22Rv1 (cell line): ENCODE data around the gene PTPRG.

ENCODE experiments used
- H3K27ac ChIP-seq: fragments of 450-650 bp; 2 replicates; pipeline ENCODE4 v1.5.1; 2017
- ZFX ChIP-seq: fragments of 450-650 bp; IDR thresholded peaks from 2 replicates; pipeline ENCODE4 v1.6.1; 2017; ENCODE audit warnings: antibody characterized with exemption, borderline replicate concordance
- TF ChIP-seq, protein P1 (sequence below): fragments of 450-650 bp; IDR thresholded peaks from 2 replicates; pipeline ENCODE4 v1.5.1; 2017; ENCODE audit warnings: mild to moderate bottlenecking

PTPRG gene

DNA sequence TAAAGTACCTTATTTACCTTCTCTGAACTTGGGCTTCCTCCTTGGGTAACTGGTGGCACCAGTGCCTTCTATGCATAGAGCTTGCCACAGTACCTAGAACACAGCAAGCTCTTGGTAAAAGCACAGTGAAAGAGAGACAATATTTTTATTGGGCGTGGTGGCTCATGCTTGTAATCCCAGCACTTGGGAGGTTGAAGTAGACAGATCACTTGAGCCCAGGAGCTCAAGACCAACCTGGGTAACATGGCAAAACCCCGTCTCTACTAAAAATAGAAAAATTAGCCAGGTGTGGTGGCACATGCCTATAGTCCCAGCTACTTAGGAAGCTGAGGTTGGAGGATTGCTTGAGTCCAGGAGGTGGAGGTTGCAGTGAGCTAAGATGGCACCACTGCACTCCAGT lies 285.1 kb downstream of the PTPRG start:
- TF ChIP-seq, protein P1, sequence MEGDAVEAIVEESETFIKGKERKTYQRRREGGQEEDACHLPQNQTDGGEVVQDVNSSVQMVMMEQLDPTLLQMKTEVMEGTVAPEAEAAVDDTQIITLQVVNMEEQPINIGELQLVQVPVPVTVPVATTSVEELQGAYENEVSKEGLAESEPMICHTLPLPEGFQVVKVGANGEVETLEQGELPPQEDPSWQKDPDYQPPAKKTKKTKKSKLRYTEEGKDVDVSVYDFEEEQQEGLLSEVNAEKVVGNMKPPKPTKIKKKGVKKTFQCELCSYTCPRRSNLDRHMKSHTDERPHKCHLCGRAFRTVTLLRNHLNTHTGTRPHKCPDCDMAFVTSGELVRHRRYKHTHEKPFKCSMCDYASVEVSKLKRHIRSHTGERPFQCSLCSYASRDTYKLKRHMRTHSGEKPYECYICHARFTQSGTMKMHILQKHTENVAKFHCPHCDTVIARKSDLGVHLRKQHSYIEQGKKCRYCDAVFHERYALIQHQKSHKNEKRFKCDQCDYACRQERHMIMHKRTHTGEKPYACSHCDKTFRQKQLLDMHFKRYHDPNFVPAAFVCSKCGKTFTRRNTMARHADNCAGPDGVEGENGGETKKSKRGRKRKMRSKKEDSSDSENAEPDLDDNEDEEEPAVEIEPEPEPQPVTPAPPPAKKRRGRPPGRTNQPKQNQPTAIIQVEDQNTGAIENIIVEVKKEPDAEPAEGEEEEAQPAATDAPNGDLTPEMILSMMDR, result no peak
- TF ChIP-seq ZFX, result no peak

DNA sequence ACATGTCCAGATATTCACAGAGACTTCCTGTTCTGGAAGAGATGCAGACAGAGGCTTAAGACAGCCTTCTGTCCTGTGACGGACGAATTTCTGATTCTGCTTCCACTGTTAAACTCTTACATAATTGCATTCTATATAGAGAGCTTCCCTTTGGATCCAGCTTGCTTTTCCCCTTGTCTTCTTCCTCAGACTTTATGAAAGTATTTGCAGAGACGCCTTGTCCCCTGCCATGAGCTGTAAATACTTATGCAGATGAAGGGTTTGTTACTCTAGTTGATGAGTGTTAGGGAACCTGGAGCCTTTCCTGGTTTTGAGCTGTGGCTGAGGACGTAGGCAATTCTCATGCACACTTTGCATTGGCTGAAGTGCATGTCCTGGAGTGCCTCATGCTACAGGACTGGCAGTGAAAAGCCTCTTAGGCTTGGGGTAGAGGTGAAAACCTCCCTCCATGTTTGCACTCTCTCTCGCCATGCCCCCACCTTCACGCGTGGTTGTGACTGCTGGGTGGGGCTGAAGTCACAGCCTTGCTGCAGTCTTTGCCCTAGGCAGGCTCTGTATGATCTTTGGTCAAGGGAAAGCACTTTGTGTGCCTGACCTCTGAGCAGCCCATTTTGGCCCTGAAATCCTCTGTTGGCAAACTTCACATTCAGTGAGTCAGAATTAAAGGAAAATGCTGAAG lies 286.6 kb downstream of the PTPRG start:
- no peak overlapping the region for H3K27ac ChIP-seq
- TF ChIP-seq, protein P1, result no peak
- TF ChIP-seq ZFX, result no peak

More for the DNA sequence above, 285.1 kb downstream of the PTPRG start:
- H3K27ac ChIP-seq, result no peak overlapping the region

DNA sequence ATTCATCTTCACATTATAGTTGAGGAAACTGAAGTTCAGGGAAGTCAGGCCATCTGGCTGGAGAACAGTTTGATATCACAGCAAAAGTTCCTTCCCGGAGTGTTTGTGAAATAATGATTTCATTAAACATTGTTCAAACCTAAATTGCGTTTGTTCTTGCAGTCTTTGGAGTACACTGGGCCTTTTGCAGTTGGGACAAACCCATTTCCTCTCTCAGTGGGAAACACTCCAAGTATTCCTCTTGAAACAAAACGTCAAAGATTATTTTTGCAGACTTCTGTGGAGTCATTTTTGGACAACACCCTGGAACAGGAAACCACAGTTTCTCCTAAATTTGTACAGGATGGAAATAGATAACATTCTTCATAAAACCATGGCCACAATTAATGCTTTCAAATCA lies 287.5 kb downstream of the PTPRG start:
- H3K27ac ChIP-seq, result no peak overlapping the region
- TF ChIP-seq, protein P1, result no peak
- TF ChIP-seq ZFX, result no peak

DNA sequence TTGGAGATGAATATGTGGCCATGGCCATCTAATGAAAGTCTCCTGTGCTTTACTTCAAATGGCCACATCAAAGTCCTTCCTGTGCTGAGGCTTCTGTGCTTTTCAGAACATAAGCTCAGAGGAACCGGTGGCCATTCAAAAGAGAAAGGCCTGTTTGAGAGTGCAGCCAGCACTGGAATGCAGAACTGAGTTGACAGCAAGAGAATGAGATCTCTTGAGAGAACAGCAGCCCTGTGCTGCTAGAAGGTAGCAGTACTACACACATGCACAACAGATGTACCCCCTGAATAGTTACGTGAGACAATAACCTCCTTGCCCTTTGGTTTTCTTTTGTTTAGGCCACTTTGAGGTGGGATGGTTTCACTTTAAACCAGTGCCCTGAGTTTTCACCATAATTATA lies 292.5 kb downstream of the PTPRG start:
- no peak overlapping the region for H3K27ac ChIP-seq
- no peak for TF ChIP-seq ZFX
- TF ChIP-seq, protein P1, result no peak

DNA sequence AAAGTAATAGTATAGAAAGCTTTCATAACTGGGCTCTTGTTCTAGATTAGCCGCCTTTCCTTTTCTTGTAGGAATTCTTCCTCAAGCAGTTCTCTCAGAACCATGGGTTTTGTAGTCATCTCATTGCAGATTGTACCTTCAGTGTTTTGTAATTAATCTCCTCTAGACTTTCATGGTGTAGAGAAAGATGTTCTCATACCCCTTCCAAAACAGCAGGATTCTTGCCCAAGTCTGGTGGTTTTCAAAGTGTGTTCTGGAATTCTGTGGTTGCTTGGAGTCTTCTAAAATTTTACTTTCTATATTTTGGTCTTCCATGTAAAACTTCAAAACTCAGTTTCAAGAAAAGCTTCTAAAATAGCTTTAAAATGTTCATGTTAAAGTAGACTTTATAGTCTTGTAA lies 293.8 kb downstream of the PTPRG start:
- no peak for TF ChIP-seq ZFX
- TF ChIP-seq, protein P1, result no peak
- H3K27ac ChIP-seq, result no peak overlapping the region

DNA sequence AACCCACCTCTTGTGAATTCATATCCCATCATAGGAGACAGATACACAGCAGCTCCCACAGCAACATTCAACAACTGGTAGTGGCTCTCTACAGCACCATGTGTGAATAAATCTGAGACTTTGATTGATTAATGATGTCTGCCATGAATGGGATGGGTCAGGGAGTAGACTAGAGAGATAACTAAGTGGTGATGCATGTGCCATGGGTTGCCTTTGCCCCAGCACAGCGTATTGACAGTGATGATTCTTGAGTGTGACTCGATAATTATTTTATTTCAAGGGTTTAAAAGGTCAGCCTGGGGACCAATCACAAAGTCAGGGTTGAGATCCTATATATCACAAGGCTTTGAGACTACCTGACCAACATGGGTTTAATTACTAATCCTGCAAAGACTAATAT lies 295.9 kb downstream of the PTPRG start:
- TF ChIP-seq, protein P1, result no peak
- TF ChIP-seq ZFX, result no peak
- H3K27ac ChIP-seq, result no peak overlapping the region

DNA sequence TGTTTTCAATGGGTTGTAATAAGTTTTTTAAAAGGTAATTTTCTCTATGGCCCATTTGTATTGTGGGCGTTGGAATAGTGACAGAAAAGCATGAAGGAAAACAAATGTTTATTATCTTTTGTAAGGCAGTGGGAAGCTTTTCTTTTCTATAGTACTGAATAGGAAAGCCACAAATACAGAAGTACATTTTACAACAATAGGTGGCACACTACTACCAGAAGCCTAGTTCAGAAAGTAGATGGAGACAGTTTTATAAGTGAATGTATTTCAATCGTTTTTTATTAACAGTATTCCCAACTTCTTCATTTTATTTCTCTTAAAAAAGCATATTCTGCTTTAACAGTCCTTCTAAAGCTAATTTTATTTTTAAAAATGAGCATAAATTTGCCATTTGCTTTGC lies 296.7 kb downstream of the PTPRG start:
- no peak for TF ChIP-seq ZFX
- TF ChIP-seq, protein P1, result peak; percentile 59

More for the DNA sequence above, 296.7 kb downstream of the PTPRG start:
- no peak overlapping the region for H3K27ac ChIP-seq
